GM23338 (cell line): ENCODE measurements around the gene MYH3. TPM values are rescaled to one million over a fixed set of nuclear protein-coding genes. Genes with fewer than 3 reads are reported as not detected.

Experiments used
- ATAC-seq: fragments of 200-7000 bp; cut with Tn5 transposase; 3 replicates; pipeline ENCODE4 v1.9.1; 2020
- DNase-seq: peaks from one replicate; pipeline ENCODE4 v3.0.0-alpha.2; 2015; ENCODE audit warnings: low spot score
- H2AFZ ChIP-seq: fragments of 200-600 bp; sonication (generic); 2 replicates; pipeline ENCODE4 v1.8.0; 2016; ENCODE audit warnings: antibody characterized with exemption, mild to moderate bottlenecking, moderate library complexity
- H3F3A ChIP-seq: fragments of 200-600 bp; sonication (generic); replicated peaks from 2 replicates; pipeline ENCODE4 v1.8.0; 2017; ENCODE audit warnings: antibody characterized with exemption, mixed run types, low read depth
- H3K27ac ChIP-seq: fragments of 200-600 bp; sonication (generic); 2 replicates; pipeline ENCODE4 v1.6.1; 2016; ENCODE audit warnings: low read depth
- H3K27me3 ChIP-seq: fragments of 200-600 bp; sonication (generic); 2 replicates; pipeline ENCODE4 v1.8.0; 2016; ENCODE audit warnings: mild to moderate bottlenecking, mixed run types, moderate library complexity; ENCODE audit not compliant: insufficient read depth
- H3K36me3 ChIP-seq: fragments of 200-600 bp; sonication (generic); 2 replicates; pipeline ENCODE4 v1.8.0; 2016; ENCODE audit warnings: mild to moderate bottlenecking; ENCODE audit not compliant: insufficient read depth
- H3K4me1 ChIP-seq: fragments of 200-600 bp; sonication (generic); 2 replicates; pipeline ENCODE4 v1.8.0; 2016; ENCODE audit warnings: mild to moderate bottlenecking, moderate library complexity; ENCODE audit not compliant: insufficient read depth
- H3K4me2 ChIP-seq: fragments of 200-600 bp; sonication (generic); 2 replicates; pipeline ENCODE4 v1.7.1; 2017; ENCODE audit warnings: mixed run types
- H3K4me3 ChIP-seq: fragments of 200-600 bp; sonication (generic); 2 replicates; pipeline ENCODE4 v1.6.1; 2016; ENCODE audit warnings: mixed run types
- H3K79me2 ChIP-seq: fragments of 200-600 bp; sonication (generic); replicated peaks from 2 replicates; pipeline ENCODE4 v1.8.0; 2017; ENCODE audit warnings: mild to moderate bottlenecking; ENCODE audit not compliant: insufficient read depth
- H3K9me2 ChIP-seq: fragments of 200-600 bp; sonication (generic); 2 replicates; pipeline ENCODE4 v1.8.0; 2017; ENCODE audit not compliant: insufficient read depth
- H4K20me1 ChIP-seq: fragments of 200-600 bp; sonication (generic); replicated peaks from 2 replicates; pipeline ENCODE4 v1.8.0; 2017; ENCODE audit warnings: mild to moderate bottlenecking; ENCODE audit not compliant: insufficient read depth
- H3K27ac Mint-ChIP-seq: 2 replicates; pipeline ENCODE4 v1.8.0; 2020; ENCODE audit warnings: inconsistent platforms, mild to moderate bottlenecking, moderate library complexity, mixed read lengths
- H3K27me3 Mint-ChIP-seq: 3 replicates; pipeline ENCODE4 v1.8.0; 2022; ENCODE audit warnings: low read depth, mild to moderate bottlenecking, moderate library complexity, mixed read lengths, inconsistent platforms; ENCODE audit not compliant: insufficient read depth, poor library complexity
- H3K36me3 Mint-ChIP-seq: 3 replicates; pipeline ENCODE4 v1.8.0; 2021; ENCODE audit warnings: low read depth, mild to moderate bottlenecking, inconsistent platforms, moderate library complexity, mixed read lengths
- H3K4me1 Mint-ChIP-seq: 3 replicates; pipeline ENCODE4 v1.8.0; 2020; ENCODE audit warnings: mild to moderate bottlenecking, inconsistent platforms, mixed read lengths
- H3K4me3 Mint-ChIP-seq: 3 replicates; pipeline ENCODE4 v1.8.0; 2021; ENCODE audit warnings: moderate library complexity, mild to moderate bottlenecking, inconsistent platforms, mixed read lengths
- H3K9me3 Mint-ChIP-seq: 3 replicates; pipeline ENCODE4 v1.8.0; 2020; ENCODE audit warnings: moderate library complexity, mild to moderate bottlenecking, inconsistent platforms, mixed read lengths
- CTCF ChIP-seq, 2 experiments: fragments of 200-600 bp in 1 of 2; sonication (generic) in 1 of 2; conservative IDR thresholded peaks; 2 replicates each; pipeline versions ENCODE4 v1.5.1 to v1.6.1; 2016 to 2017; ENCODE audit warnings: antibody characterized with exemption in 2 of 2, low read depth in 2 of 2, mild to moderate bottlenecking in 2 of 2, moderate library complexity in 1 of 2
- ETS1 ChIP-seq: IDR thresholded peaks from 2 replicates; pipeline ENCODE4 v1.6.1; 2016; ENCODE audit warnings: antibody characterized with exemption
- EZH2 ChIP-seq: fragments of 200-600 bp; sonication (generic); IDR thresholded peaks from one replicate; pipeline ENCODE4 v1.8.0; 2017; ENCODE audit warnings: antibody characterized with exemption, mild to moderate bottlenecking, low read depth; ENCODE audit not compliant: unreplicated experiment
- JUNB ChIP-seq: IDR thresholded peaks from one replicate; pipeline ENCODE4 v1.6.1; 2016; ENCODE audit warnings: antibody characterized with exemption; ENCODE audit not compliant: unreplicated experiment
- NANOG ChIP-seq: IDR thresholded peaks from 2 replicates; pipeline ENCODE4 v1.6.1; 2016; ENCODE audit warnings: antibody characterized with exemption, borderline replicate concordance
- POLR2AphosphoS5 ChIP-seq: IDR thresholded peaks from 2 replicates; pipeline ENCODE4 v1.6.1; 2016; ENCODE audit warnings: antibody characterized with exemption, low read depth
- REST ChIP-seq: IDR thresholded peaks from one replicate; pipeline ENCODE4 v1.6.1; 2018; ENCODE audit warnings: antibody characterized with exemption; ENCODE audit not compliant: unreplicated experiment
- STAT1 ChIP-seq: IDR thresholded peaks from one replicate; pipeline ENCODE4 v1.6.1; 2016; ENCODE audit warnings: antibody characterized with exemption; ENCODE audit not compliant: unreplicated experiment
- ZNF114 ChIP-seq: fragments of 250-450 bp; sonication (Bioruptor Pico); IDR thresholded peaks from 2 replicates; pipeline ENCODE4 v1.5.0; 2020; ENCODE audit warnings: mild to moderate bottlenecking, moderate library complexity
- ZNF331 ChIP-seq: fragments of 250-450 bp; sonication (Bioruptor Pico); IDR thresholded peaks from 2 replicates; pipeline ENCODE4 v1.5.0; 2020; ENCODE audit warnings: low read depth, mild to moderate bottlenecking, moderate library complexity
- long read RNA-seq: library from polyadenylated mRNA; unstranded; transcript quantifications from one replicate; pipeline ENCODE4 v2.0.0, GENCODE V29; 2020; ENCODE audit not compliant: unreplicated experiment
- polyA plus RNA-seq: library from polyadenylated mRNA; unstranded; fragments of >200 nt; fragmentation: Nextera tagmentation; extraction: Ambion mirVana; gene quantifications from 2 replicates; pipeline ENCODE4 v1.2.1, GENCODE V29; 2016
- total RNA-seq: library from RNA; depleted of rRNA; stranded (reverse); fragments of >200 nt; shearing (Covaris generic); gene quantifications from 2 replicates; pipeline ENCODE4 v1.2.3, GENCODE V29; 2014; rRNA removed

MYH3 gene
- 1.1 and 1.8 TPM in 2 replicates for total RNA-seq
- 0.73 and 0.84 TPM in 2 replicates for polyA plus RNA-seq
- long read RNA-seq, result 0 reads

GRCh38 chr17:10657148-10657547, at the start of gene MYH3:
Gene MYH3, minus strand, starts transcription at chr17:10657309. Its CDS starts 2,245 bp downstream, at chr17:10655064.
- Histone ChIP-seq H4K20me1 (no peaks in the 10 kb centered on the region), H3K9me2 (no peaks in the 10 kb centered on the region), H3F3A (no peaks in the 10 kb centered on the region), H3K4me3 (no peak within 1 kb of the TSS), H3K27me3 (no peaks in the 10 kb centered on the region), H3K27ac (no peak within 1 kb of the TSS), H3K4me2 (no peak within 1 kb of the TSS), H3K79me2 (no peaks in the 10 kb centered on the region), H3K4me1 (no peaks in the 10 kb centered on the region), H2AFZ (no peak within 1 kb of the TSS), H3K36me3 (no peaks in the 10 kb centered on the region)
- Mint-ChIP-seq H3K9me3 (no peaks in the 10 kb centered on the region; the same call in 2 of the 3 replicates), H3K4me3 (no peak within 1 kb of the TSS), H3K36me3 (peaks cover 3% of the 10 kb centered on the region; the same call in 1 of the 3 replicates), H3K27me3 (peaks cover 8% of the 10 kb centered on the region), H3K4me1 (peaks cover 7% of the 10 kb centered on the region; the same call in 1 of the 3 replicates), H3K27ac (no peak within 1 kb of the TSS)
- no peak for TF ChIP-seq CTCF (conservative IDR thresholded peaks at IDR 0.05; ENCODE audit: low read depth in 2 of 2)
- TF ChIP-seq EZH2, result no peak
- no peak for TF ChIP-seq NANOG
- TF ChIP-seq REST, result no peak
- no peak for TF ChIP-seq ZNF114
- no peak for TF ChIP-seq ZNF331 (CRISPR knock-in tag)
- peak; percentile 58 for ATAC-seq
- DNase-seq, result no peak

GRCh38 chr17:10705727-10706126, 48.6 kb upstream of the MYH3 start:
- Mint-ChIP-seq H3K27ac (no peak overlapping the region; the same call in 1 of the 2 replicates), H3K27me3 (no peaks in the 10 kb centered on the region), H3K4me1 (no peaks in the 10 kb centered on the region; the same call in 2 of the 3 replicates), H3K9me3 (no peaks in the 10 kb centered on the region), H3K36me3 (peaks cover 18% of the 10 kb centered on the region), H3K4me3 (no peak overlapping the region)
- Histone ChIP-seq H3K36me3 (peaks cover 25% of the 10 kb centered on the region; the same call in 1 of the 2 replicates), H3K4me2 (no peak overlapping the region), H4K20me1 (no peaks in the 10 kb centered on the region), H3K27ac (no peak overlapping the region), H3F3A (no peaks in the 10 kb centered on the region), H3K27me3 (no peaks in the 10 kb centered on the region), H3K4me1 (no peaks in the 10 kb centered on the region), H3K9me2 (no peaks in the 10 kb centered on the region), H3K79me2 (no peaks in the 10 kb centered on the region), H2AFZ (no peak overlapping the region), H3K4me3 (no peak overlapping the region)
- ATAC-seq, result no peak
- no peak for DNase-seq
- TF ChIP-seq JUNB (no peak), POLR2AphosphoS5 (no peak), STAT1 (no peak), ETS1 (no peak)
